ENCODE measurements around the gene AP2A2. TPM values are rescaled to one million over a fixed set of nuclear protein-coding genes. Genes with fewer than 3 reads are reported as not detected.

Gene AP2A2
- total RNA-seq, 2 donors from 2014 or later, result 35.1 to 70.2 TPM

- intact Hi-C loops (cut with DNase I), result no loop called here
- no peak for DNase-seq (ENCODE audit: low spot score)
- H3K36me3 ChIP-seq, result no peaks in the 10 kb centered on the region
- no peaks in the 10 kb centered on the region for H3K4me1 ChIP-seq (replicated peaks)
- H3K4me3 ChIP-seq, result no peak overlapping the region
- no peaks in the 10 kb centered on the region for H3K27me3 ChIP-seq (replicated peaks; ENCODE audit: insufficient read depth)
- no peak overlapping the region for H3K27ac ChIP-seq
- H3K9me3 ChIP-seq, result no peaks in the 10 kb centered on the region
- TF ChIP-seq POLR2AphosphoS5 (IDR thresholded peaks at IDR 0.05) (no peak), POLR2A (IDR thresholded peaks at IDR 0.05) (no peak)
- TF ChIP-seq, protein P1, sequence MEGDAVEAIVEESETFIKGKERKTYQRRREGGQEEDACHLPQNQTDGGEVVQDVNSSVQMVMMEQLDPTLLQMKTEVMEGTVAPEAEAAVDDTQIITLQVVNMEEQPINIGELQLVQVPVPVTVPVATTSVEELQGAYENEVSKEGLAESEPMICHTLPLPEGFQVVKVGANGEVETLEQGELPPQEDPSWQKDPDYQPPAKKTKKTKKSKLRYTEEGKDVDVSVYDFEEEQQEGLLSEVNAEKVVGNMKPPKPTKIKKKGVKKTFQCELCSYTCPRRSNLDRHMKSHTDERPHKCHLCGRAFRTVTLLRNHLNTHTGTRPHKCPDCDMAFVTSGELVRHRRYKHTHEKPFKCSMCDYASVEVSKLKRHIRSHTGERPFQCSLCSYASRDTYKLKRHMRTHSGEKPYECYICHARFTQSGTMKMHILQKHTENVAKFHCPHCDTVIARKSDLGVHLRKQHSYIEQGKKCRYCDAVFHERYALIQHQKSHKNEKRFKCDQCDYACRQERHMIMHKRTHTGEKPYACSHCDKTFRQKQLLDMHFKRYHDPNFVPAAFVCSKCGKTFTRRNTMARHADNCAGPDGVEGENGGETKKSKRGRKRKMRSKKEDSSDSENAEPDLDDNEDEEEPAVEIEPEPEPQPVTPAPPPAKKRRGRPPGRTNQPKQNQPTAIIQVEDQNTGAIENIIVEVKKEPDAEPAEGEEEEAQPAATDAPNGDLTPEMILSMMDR (IDR thresholded peaks at IDR 0.05), result no peak
- 60% methylated on average over 29 of the region's 32 CpGs for WGBS
Measured at GRCh38 chr11:1039481-1040427, 114.1 kb downstream of the AP2A2 start.

DNA sequence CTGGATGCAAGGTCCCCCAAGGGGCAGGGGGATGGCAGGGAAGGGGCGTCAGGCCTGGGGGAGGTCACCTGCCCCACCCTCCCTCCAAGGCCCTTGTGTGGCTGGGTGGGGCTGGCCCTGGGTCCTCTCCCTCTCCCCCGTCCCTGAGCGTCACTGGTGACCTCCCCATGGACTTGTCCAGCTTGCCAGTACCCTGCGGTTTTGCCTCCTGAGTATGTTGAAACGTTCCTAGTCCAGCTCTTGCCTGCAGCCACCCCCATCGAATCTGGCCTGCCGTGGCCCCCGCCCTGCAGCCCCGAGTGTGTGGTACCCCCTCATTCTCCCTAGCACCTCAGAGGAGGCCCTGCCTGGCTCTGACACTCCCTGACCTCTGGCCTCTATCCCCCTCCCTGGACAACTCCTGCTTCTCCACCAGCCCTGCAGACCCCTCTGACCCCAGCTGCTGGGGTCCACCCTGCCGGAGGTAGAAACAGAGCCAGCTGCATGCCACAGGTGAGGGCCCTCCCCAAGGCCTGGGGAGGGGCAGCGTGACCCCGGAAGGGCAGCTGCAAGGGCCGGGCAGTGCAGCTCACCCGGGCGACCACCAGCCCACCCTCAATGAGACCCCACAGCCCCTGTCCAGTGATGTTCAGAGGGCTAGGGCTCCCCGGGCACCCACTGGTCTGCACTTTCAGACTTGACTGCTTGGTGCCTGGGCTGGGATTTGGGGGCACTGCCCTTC lies 114.9 kb downstream of the AP2A2 start:
- DNase-seq (ENCODE audit: low spot score), result no peak
- Histone ChIP-seq H3K9me3 (no peaks in the 10 kb centered on the region), H3K4me3 (no peak overlapping the region), H3K36me3 (no peaks in the 10 kb centered on the region), H3K27ac (no peak overlapping the region), H3K4me1 (replicated peaks) (no peaks in the 10 kb centered on the region), H3K27me3 (replicated peaks; ENCODE audit: insufficient read depth) (no peaks in the 10 kb centered on the region)
- intact Hi-C loops (cut with DNase I), result no loop called here
- 84% methylated on average over 16 of the region's 16 CpGs for WGBS
- TF ChIP-seq, protein P1 (IDR thresholded peaks at IDR 0.05), result no peak
- no peak for TF ChIP-seq POLR2A (IDR thresholded peaks at IDR 0.05)
- no peak for TF ChIP-seq POLR2AphosphoS5 (IDR thresholded peaks at IDR 0.05)

GRCh38 chr11:1041149-1041467 lies 115.4 kb downstream of the AP2A2 start:
- Histone ChIP-seq H3K9me3 (no peaks in the 10 kb centered on the region), H3K27ac (no peak overlapping the region), H3K4me1 (replicated peaks) (no peaks in the 10 kb centered on the region), H3K4me3 (no peak overlapping the region), H3K36me3 (no peaks in the 10 kb centered on the region), H3K27me3 (replicated peaks; ENCODE audit: insufficient read depth) (no peaks in the 10 kb centered on the region)
- TF ChIP-seq POLR2AphosphoS5 (IDR thresholded peaks at IDR 0.05) (no peak), POLR2A (IDR thresholded peaks at IDR 0.05) (no peak)
- TF ChIP-seq, protein P1 (IDR thresholded peaks at IDR 0.05), result no peak
- no peak for DNase-seq (ENCODE audit: low spot score)
- WGBS, result 79% methylated on average over 8 of the region's 8 CpGs
- intact Hi-C loops (cut with DNase I), result no loop called here

- Histone ChIP-seq H3K4me3 (no peak overlapping the region), H3K27ac (no peak overlapping the region), H3K27me3 (replicated peaks; ENCODE audit: insufficient read depth) (no peaks in the 10 kb centered on the region), H3K4me1 (replicated peaks) (no peaks in the 10 kb centered on the region), H3K36me3 (no peaks in the 10 kb centered on the region), H3K9me3 (no peaks in the 10 kb centered on the region)
- no peak for DNase-seq (ENCODE audit: low spot score)
- intact Hi-C loops (cut with DNase I), result no loop called here
- WGBS, result 70% methylated on average over 9 of the region's 9 CpGs
- TF ChIP-seq POLR2AphosphoS5 (IDR thresholded peaks at IDR 0.05) (no peak), POLR2A (IDR thresholded peaks at IDR 0.05) (no peak)
- TF ChIP-seq, protein P1 (IDR thresholded peaks at IDR 0.05), result no peak
Measured at GRCh38 chr11:1041471-1041870, 115.8 kb downstream of the AP2A2 start.

Measured in prostate gland (tissue), 2 donors.